Skeletal muscle cell (primary cell): ENCODE results near the gene CBLC.
"Not testable (repeated sequence)": the region's sequence is repeated elsewhere in the genome, so short reads cannot be mapped to it uniquely, and the experiment has no call there.

Experiments used
- DNase-seq: peaks from one replicate; pipeline ENCODE4 v3.0.0-alpha.2; 2010; ENCODE audit warnings: low read depth
- H3K4me3 ChIP-seq: 2 replicates; pipeline ENCODE4 v1.5.1; 2011; ENCODE audit warnings: low read depth, mild to moderate bottlenecking, control low read depth, low read length, moderate library complexity

The CBLC gene

DNA sequence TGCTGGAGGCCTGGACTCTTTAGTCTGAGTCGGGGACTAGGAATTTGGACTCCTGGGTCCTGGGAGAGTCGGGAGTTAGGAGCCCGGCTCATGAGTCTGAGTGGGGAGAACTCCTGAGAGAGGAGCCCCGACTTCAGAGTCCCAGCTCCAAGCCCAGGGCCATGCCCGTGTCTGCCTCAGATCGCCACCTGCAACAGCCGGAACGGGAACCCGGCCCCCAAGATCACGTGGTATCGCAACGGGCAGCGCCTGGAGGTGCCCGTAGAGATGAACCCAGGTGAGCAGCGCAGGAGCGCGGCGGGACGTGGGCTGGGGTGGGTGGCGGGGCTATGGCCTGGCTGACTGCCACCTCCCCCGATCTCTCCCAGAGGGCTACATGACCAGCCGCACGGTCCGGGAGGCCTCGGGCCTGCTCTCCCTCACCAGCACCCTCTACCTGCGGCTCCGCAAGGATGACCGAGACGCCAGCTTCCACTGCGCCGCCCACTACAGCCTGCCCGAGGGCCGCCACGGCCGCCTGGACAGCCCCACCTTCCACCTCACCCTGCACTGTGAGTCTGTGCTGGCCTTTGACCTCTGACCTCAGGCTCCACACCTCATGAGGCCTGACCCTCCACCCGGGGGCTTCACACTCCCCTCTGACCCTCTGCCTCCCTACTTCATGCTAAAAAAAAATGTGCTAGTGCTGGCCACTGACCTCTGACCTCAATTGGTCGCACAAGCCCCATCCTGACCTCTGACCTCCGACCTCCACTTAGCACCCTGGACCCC is 35.6 kb downstream of the CBLC start:
- DNase-seq: no peak
- H3K4me3 ChIP-seq: no peak overlapping the region

DNA sequence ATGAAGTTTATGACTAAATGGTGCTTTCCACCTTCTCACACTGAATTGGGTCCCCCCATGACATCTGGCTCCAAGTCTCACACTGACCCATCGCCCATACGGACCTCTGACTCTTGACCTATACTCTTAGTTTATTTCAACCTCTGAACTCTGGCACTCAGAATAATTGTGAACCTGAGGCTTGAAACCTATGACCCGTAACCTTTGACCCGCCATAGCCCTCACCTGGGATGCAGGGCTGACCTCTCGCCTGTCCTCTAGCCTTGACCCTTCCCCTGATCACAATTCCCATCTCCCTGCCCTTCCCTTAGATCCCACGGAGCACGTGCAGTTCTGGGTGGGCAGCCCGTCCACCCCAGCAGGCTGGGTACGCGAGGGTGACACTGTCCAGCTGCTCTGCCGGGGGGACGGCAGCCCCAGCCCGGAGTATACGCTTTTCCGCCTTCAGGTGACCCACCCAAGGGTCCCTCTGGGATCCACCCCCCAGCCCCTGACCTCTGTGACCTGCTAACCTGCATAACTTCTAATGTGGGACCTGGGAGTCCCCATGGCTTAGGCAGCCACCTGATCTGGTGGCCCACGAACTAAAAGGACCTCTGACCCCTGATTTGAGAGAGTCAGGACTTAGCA is 36.3 kb downstream of the CBLC start:
- no peak overlapping the region for H3K4me3 ChIP-seq
- no peak for DNase-seq

DNA sequence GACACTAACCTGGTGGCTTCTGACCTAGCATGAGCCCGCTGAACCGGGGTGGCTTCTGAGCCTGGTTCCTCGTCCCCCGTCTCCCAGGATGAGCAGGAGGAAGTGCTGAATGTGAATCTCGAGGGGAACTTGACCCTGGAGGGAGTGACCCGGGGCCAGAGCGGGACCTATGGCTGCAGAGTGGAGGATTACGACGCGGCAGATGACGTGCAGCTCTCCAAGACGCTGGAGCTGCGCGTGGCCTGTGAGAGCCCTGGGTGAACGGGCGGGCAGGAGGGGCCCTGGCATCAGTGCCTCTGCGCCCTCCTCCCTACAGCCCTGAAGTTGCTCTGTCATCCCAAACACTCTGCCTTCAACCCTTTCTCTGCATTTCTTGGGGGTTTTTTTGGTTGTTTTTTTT is 36.8 kb downstream of the CBLC start:
- H3K4me3 ChIP-seq: no peak overlapping the region
- no peak for DNase-seq

DNA sequence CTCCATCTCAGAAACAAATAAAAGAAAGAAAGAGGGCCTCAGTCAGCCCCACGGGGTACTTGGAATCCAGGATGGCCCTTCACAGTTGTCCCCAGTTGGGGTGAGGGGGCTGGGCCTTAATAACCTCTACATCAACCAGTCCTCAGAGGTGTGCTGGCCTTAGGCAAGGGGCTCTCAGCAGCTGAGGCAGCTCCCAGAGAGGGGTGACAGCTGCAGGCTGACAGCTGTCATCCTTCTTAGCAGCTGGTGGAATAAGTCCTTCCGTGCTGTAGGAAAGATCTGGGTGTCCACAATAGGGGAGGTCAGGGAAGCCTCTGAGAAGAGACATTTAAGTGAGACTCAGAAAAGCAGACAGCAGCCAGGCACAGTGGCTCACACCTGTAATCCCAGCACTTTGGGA is 38.6 kb downstream of the CBLC start:
- DNase-seq: no peak
- H3K4me3 ChIP-seq: no peak overlapping the region

DNA sequence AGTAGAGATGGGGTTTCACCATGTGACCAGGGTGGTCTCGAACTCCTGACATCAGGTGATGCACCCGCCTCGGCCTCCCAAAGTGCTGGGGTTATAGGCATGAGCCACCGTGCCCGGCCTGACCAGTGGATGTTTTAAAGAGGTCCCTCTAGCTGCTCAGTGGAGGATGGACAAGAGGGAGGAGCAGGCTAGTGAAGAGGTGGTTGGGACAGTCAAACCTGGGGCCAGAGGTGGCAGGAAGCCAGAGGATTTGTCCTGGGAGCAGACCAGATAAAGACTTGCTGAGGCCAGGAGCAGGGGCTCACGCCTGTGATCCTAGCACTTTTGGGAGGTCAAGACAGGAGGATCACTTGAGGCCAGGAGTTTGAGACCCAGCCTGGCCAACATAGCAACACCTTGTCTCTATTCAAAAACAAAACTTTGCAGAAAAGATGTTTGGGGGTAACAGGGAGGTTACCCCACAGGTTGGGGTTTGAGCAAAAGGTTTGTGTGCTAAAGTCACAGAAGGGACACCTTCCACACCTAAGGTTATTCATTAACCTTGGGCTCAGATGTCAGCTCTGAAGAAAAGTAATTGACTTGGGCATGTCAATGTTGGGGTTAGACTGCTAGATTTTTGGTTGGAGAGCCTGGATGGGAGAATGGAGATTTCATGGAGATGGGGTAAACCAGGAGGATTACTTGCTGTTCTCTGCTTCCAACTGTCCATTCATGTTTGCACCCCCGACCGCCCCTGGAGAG is 40.2 kb downstream of the CBLC start:
- DNase-seq: no peak

DNA sequence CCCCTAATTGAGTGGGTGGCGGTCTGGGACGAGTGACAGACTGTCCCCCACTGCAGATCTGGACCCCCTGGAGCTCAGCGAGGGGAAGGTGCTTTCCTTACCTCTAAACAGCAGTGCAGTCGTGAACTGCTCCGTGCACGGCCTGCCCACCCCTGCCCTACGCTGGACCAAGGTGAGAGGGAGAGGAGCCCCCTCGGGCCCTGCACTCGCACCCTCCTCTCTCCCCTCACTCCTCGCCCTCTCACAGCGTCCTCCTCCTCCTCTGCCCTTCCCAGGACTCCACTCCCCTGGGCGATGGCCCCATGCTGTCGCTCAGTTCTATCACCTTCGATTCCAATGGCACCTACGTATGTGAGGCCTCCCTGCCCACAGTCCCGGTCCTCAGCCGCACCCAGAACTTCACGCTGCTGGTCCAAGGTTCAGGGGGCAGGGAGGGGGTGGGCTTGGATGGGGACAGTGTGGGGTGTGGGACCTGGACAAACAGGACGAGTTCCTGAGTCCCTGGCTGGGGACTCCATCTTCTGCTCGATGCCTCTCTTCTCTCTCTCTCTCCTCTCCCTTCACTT is 40.9 kb downstream of the CBLC start:
- no peak overlapping the region for H3K4me3 ChIP-seq
- DNase-seq: no peak

More for the DNA sequence above, 40.2 kb downstream of the CBLC start:
- H3K4me3 ChIP-seq: no peak overlapping the region

DNA sequence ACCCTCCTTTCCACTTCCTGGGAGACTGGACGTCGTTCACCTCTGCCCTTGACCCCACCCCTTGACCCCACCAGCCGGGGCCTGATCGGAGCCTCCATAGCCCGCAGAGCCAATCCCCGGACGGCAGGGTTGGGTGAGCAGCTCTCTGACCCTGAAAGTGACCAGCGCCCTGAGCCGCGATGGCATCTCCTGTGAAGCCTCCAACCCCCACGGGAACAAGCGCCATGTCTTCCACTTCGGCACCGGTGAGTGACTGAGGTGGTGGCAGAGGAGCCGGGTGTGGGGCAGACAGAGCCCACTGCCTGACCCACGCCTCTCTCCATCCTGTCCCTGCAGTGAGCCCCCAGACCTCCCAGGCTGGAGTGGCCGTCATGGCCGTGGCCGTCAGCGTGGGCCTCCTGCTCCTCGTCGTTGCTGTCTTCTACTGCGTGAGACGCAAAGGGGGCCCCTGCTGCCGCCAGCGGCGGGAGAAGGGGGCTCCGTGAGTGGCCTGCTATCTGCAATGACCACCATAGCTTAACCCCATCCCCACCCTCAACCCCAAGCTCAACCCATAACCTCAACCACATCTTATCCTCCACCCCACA is 41.6 kb downstream of the CBLC start:
- no peak for DNase-seq
- H3K4me3 ChIP-seq: no peak overlapping the region

DNA sequence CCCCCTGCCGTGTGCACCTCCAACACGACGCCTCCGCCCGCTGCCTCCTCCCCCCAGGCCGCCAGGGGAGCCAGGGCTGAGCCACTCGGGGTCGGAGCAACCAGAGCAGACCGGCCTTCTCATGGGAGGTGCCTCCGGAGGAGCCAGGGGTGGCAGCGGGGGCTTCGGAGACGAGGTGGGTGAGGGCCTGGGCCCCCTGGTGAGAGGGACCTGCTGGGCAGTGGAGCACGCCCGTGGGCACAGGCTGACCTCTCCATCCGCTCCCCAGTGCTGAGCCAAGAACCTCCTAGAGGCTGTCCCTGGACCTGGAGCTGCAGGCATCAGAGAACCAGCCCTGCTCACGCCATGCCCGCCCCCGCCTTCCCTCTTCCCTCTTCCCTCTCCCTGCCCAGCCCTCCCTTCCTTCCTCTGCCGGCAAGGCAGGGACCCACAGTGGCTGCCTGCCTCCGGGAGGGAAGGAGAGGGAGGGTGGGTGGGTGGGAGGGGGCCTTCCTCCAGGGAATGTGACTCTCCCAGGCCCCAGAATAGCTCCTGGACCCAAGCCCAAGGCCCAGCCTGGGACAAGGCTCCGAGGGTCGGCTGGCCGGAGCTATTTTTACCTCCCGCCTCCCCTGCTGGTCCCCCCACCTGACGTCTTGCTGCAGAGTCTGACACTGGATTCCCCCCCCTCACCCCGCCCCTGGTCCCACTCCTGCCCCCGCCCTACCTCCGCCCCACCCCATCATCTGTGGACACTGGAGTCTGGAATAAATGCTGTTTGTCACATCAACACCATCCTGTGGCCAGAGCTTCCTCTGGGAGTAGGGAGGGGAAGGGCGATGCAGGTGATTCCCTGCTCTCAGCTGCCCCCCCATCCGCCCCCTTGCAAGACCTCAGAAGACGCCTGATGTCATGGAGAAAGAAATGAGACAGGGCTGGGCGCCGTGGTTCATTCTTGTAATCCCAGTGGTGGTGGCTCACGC is 43.2 kb downstream of the CBLC start:
- no peak for DNase-seq
- H3K4me3 ChIP-seq: no peak overlapping the region

DNA sequence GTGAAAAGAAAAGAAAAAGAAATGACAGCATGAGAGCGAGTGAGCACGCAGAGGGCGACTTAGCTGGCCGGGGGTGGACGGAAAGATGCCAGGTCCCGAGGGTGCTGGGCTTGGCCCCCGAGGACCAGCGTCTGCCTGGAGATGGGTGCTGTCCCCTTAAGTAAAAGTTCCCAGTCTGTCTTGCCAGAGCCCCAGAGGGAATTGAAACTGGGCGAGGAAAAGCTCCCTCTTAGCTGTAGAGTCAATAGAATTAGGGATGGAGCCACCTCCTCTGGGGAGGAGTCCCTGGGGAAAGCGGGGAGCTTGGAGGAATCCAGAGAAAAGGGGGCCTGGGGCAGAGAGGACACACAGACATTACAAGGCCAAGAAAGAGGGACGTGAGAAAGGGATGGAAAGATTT is 44.5 kb downstream of the CBLC start:
- H3K4me3 ChIP-seq: no peak overlapping the region
- DNase-seq: no peak

DNA sequence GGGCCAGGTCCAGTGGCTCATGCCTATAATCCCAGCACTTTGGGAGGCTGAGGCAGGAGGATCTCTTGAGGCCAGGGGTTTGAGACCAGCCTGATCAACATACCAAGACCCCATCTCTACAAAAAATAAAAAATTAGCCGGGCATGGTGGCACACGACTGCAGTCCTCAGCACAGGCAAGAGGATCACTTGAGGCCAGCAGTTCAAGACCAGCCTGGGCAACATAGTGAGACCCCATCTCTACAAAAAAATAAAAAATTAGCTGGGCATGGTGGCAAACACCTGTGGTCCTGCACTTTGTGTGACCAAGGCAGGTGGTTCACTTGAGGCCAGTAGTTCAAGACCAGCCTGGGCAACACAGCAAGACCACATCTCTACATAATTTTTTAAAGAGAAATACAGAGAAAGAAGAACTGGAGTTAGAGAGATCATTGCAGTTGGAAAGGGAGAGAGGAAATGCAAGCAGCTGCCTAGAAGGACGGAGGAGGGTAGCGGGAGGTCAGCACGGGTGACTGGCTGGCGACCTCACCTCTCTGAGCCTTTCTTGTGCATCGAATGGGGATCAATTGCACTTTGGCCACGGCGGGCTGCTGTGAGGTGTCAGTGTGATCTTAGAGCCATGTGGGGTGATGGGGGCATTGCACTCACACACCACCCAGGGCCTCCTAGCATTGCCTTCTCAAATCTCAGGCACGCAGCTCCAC is 45.1 kb downstream of the CBLC start:
- no peak overlapping the region for H3K4me3 ChIP-seq
- no peak for DNase-seq

DNA sequence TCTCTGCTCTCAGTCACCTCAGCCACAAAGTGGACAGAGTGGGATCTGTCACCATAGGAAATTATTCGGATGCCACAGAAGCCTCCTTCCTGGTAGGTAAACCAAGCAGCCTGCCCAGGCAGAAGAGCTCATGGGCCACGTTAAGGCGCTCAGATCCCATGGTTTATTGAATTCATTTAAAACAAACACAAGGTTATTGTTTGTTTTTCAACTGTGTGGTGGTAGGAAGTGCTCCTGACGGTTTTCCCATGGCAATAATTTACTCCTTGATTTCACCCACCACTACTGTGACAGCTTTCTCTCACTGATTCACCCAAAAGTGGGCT is 45.6 kb downstream of the CBLC start:
- no peak overlapping the region for H3K4me3 ChIP-seq
- no peak for DNase-seq

DNA sequence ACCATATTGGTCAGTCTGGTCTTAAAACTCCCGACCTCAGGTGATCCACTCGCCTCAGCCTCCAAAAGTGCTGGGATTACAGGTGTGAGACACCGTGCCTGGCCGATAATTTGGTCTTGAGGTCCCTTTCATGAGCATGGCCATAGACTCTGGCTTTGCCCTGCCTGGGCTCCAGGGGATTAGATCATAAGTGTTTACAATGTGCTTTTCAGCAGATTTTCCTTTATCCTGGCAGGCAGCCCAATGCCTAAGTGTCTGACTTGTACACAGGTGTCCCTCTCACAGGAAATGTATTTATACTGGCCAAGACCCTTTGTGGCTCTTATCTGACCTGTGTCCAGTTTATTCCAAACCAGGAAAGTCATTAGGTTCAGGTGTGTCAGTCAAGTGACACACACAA is 47.1 kb downstream of the CBLC start:
- no peak overlapping the region for H3K4me3 ChIP-seq
- no peak for DNase-seq

DNA sequence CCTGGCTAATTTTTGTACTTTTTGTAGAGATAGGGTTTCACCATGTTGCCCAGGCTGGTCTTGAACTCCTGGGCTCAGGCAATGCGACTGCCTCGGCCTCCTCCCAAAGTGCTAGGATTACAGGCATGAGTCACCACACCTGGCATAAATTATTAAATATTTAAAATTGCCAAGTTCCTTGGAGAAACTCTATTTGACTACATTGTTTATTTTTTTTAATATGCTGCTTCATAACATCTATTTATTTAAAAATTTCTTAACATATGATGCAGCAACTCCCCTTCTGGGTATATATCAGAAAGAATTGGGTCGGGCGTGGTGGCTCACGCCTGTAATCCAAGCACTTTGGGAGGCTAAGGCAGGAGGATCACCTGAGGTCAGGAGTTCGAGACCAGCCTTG is 55.2 kb downstream of the CBLC start:
- not testable (repeated sequence) for H3K4me3 ChIP-seq, DNase-seq

DNA sequence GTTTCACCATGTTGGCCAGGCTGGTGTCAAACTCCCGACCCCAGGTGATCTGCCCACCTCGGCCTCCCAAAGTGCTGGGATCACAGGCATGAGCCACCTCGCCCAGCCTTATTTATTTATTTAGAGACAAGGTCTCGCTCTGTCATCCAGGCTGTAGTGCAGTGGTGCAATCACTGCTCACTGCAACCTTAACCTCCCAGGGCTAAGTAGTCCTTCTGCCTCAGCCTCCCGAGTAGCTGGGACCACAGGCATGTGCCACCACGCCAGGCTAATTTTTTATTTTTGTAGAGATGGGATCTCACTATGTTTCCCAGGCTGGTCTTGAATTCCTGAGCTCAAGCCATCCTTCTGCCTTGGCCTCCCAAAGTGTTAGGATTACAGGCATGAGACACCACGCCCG is 56.7 kb downstream of the CBLC start:
- not testable (repeated sequence) for H3K4me3 ChIP-seq, DNase-seq

DNA sequence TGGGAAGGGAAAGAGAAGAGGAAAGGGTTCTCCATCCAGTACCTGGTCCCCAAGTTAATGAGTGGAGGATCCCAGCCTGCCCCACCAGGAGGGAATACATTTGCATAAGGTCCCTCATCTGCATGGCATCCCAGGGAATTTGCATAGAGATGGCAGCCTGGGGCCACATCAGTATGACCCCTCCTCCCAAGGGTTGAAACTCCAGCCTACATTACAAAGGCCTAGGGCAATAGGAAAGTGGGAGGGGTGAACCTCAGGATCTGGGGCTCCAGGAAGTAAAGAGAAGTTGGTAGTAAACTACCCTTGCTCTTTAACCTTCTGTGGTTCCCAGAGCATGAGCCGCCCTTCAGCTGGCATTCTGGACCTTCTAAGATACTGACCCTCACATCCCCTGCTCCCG is 61.6 kb downstream of the CBLC start:
- no peak for DNase-seq
- no peak overlapping the region for H3K4me3 ChIP-seq

DNA sequence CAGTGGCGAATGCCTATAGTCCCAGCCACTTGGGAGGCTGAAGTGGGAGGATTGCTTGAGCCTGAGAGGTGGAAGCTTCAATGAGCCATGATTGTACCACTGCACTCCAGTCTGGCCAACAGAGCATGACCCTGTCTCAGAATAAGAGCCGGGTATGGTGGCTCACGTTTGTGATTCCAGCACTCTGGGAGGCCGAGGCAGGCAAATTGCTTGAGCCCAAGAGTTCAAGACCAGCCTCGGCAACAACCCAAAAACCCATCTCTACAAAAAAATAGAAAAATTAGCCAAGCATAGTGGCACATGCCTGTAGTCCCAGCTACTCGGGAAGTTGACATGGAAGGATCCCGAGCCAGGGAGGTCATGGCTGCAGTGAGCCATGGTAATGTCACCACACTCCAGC is 63.1 kb downstream of the CBLC start:
- H3K4me3 ChIP-seq: no peak overlapping the region
- no peak for DNase-seq

DNA sequence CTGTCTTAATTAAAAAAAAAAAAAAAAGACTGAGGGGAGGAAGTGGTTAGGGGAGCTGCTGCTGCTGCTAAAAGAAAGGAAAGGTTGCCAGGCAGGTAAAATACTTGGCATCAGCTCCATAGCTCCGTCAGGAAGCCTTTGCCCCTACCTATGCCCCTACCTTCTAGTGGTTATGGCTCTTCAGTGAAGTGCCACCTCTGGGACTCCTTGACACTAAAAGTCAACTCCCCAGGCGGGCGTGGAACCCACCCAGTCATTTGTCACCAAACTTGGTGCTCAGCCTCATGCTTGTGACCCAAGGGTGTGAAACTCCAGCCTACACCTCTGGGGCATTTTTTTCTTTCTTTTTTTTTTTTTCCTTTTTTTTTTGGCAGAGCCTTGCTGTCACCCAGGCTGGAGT is 63.5 kb downstream of the CBLC start:
- H3K4me3 ChIP-seq: no peak overlapping the region
- no peak for DNase-seq

DNA sequence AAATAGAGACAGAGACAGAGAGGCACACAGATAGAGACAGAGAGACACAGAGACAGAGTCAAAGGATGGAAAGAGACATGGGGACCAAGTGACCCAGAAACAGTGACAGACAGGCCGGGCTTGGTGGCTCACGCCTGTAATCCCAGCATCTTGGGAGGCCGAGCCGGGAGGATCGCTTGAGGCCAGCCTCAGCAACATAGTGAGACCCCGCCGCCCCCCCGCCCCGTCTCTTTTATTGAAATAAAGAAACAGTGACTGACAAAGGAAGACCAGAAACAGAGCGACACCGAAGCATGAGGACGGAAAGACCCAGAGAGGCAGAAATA is 67.6 kb downstream of the CBLC start:
- peak overlapping the region; percentile 58 for H3K4me3 ChIP-seq
- no peak for DNase-seq
